Breast epithelium (tissue), 4 donors: ENCODE measurements around the gene GLI2. TPM values are rescaled to one million over a fixed set of nuclear protein-coding genes. Genes with fewer than 3 reads are reported as not detected.

Source experiments
- DNase-seq, 2 donors: peaks; one replicate each; pipeline ENCODE4 v3.0.0-alpha.2; 2019; ENCODE audit warnings: low spot score in 2 of 2
- H3K27ac ChIP-seq, 2 donors: fragments of 200-600 bp; sonication (generic) in 1 of 2; one replicate each; pipeline ENCODE4 v1.5.1; 2016 to 2019; ENCODE audit warnings: mild to moderate bottlenecking in 1 of 2
- H3K27me3 ChIP-seq, 2 donors: fragments of 200-600 bp; sonication (generic) in 1 of 2; one replicate each; pipeline versions ENCODE4 v1.5.1 to v1.6.0; 2017 to 2019; ENCODE audit warnings: control low read depth in 1 of 2, mild to moderate bottlenecking in 1 of 2
- H3K36me3 ChIP-seq: fragments of 200-600 bp; one replicate; pipeline ENCODE4 v1.5.1; 2019
- H3K4me1 ChIP-seq, 2 donors: fragments of 200-600 bp; sonication (generic); one replicate each; pipeline ENCODE4 v1.5.1; 2016 to 2019; ENCODE audit warnings: control low read depth in 1 of 2
- H3K4me3 ChIP-seq, 3 donors: fragments of 200-600 bp; sonication (generic); 1 replicate in 2 of 3; 2 replicates in 1 of 3; pipeline ENCODE4 v1.5.1; 2016 to 2019; ENCODE audit warnings: mild to moderate bottlenecking in 3 of 3, moderate library complexity in 2 of 3
- H3K9me3 ChIP-seq, 2 donors: fragments of 200-600 bp; sonication (generic) in 1 of 2; one replicate each; pipeline ENCODE4 v1.5.1; 2016 to 2019; ENCODE audit warnings: control low read depth in 1 of 2
- CTCF ChIP-seq, 3 donors: fragments of 450-650 bp; IDR thresholded peaks; one replicate each; pipeline ENCODE4 v1.5.1; 2016 to 2017; ENCODE audit warnings: antibody characterized with exemption in 3 of 3, mild to moderate bottlenecking in 3 of 3, moderate library complexity in 3 of 3
- POLR2A ChIP-seq: fragments of 450-650 bp; IDR thresholded peaks from one replicate; pipeline ENCODE4 v1.6.1; 2016; ENCODE audit warnings: antibody characterized with exemption, mild to moderate bottlenecking, moderate library complexity
- POLR2AphosphoS5 ChIP-seq, 3 donors: sonication (generic); formaldehyde crosslinking; IDR thresholded peaks; one replicate each; pipeline ENCODE4 v1.6.1; 2017; ENCODE audit warnings: antibody characterized with exemption in 3 of 3
- intact Hi-C: fragments of 100-400 bp; cut with DNase I; formaldehyde crosslinking; loops from one replicate; pipeline ENCODE4 v1.15.1; 2023; ENCODE audit warnings: low total_unique reads
- total RNA-seq, 3 donors: library from RNA; depleted of rRNA; stranded (reverse); fragments of >200 nt; gene quantifications; one replicate each; pipeline ENCODE4 v1.1.0, GENCODE V29; 2016

The GLI2 gene
- total RNA-seq, 3 donors from 2014 or later = 0.96 to 3.6 (median 1.0) TPM

- Histone ChIP-seq H3K4me3 (no peak overlapping the region), H3K27ac (no peak overlapping the region), H3K4me1 (no peaks in the 10 kb centered on the region), H3K36me3 (no peaks in the 10 kb centered on the region), H3K9me3 (no peaks in the 10 kb centered on the region), H3K27me3 (no peaks in the 10 kb centered on the region)
- DNase-seq = no peak
- intact Hi-C loops = no loop called here
- TF ChIP-seq CTCF (IDR thresholded peaks at IDR 0.05) (no peak), POLR2AphosphoS5 (IDR thresholded peaks at IDR 0.05) (no peak), POLR2A (no peak)
These were observed 32.9 kb upstream of the GLI2 start for GRCh38 chr2:120702801-120703200.

- intact Hi-C loops = no loop called here
- H3K27ac ChIP-seq = no peak overlapping the region
- H3K4me1 ChIP-seq = no peaks in the 10 kb centered on the region
- DNase-seq = no peak
- no peaks in the 10 kb centered on the region for H3K36me3 ChIP-seq
- no peaks in the 10 kb centered on the region for H3K9me3 ChIP-seq
- TF ChIP-seq POLR2AphosphoS5 (IDR thresholded peaks at IDR 0.05) (no peak), CTCF (IDR thresholded peaks at IDR 0.05) (no peak), POLR2A (no peak)
- no peak overlapping the region for H3K4me3 ChIP-seq
- no peaks in the 10 kb centered on the region for H3K27me3 ChIP-seq
These were observed 32.2 kb upstream of the GLI2 start for GRCh38 chr2:120703330-120703994.

- Histone ChIP-seq H3K27ac (no peak overlapping the region), H3K27me3 (no peaks in the 10 kb centered on the region), H3K4me3 (no peak overlapping the region), H3K9me3 (no peaks in the 10 kb centered on the region), H3K36me3 (no peaks in the 10 kb centered on the region), H3K4me1 (no peaks in the 10 kb centered on the region)
- TF ChIP-seq POLR2AphosphoS5 (IDR thresholded peaks at IDR 0.05) = no peak
- no peak for DNase-seq
- intact Hi-C loops = no loop called here
These were observed 31.0 kb upstream of the GLI2 start for GRCh38 chr2:120704696-120705095.

GRCh38 chr2:120707816-120708215, 27.9 kb upstream of the GLI2 start:
- H3K4me3 ChIP-seq = no peak overlapping the region
- peaks cover 0 to 5% of the 10 kb centered on the region in 2 donors for H3K27me3 ChIP-seq
- no peak overlapping the region for H3K27ac ChIP-seq
- H3K4me1 ChIP-seq = no peaks in the 10 kb centered on the region
- intact Hi-C loops = no loop called here
- no peak for TF ChIP-seq CTCF (IDR thresholded peaks at IDR 0.05)
- TF ChIP-seq POLR2AphosphoS5 (IDR thresholded peaks at IDR 0.05) = no peak
- H3K36me3 ChIP-seq = no peaks in the 10 kb centered on the region
- H3K9me3 ChIP-seq = no peaks in the 10 kb centered on the region
- DNase-seq = no peak

GRCh38 chr2:120708944-120709607, 26.6 kb upstream of the GLI2 start:
- no peaks in the 10 kb centered on the region for H3K36me3 ChIP-seq
- DNase-seq = no peak
- H3K27ac ChIP-seq = no peak overlapping the region
- H3K4me3 ChIP-seq = no peak overlapping the region
- no peaks in the 10 kb centered on the region for H3K4me1 ChIP-seq
- TF ChIP-seq POLR2AphosphoS5 (IDR thresholded peaks at IDR 0.05) = no peak
- no peak for TF ChIP-seq POLR2A
- no peak for TF ChIP-seq CTCF (IDR thresholded peaks at IDR 0.05)
- no peaks in the 10 kb centered on the region for H3K9me3 ChIP-seq
- peaks cover 0 to 5% of the 10 kb centered on the region in 2 donors for H3K27me3 ChIP-seq
- intact Hi-C loops = no loop called here
